T-cell (primary cell): ENCODE results near the gene ZNF708. TPM values are rescaled to one million over a fixed set of nuclear protein-coding genes. Genes with fewer than 3 reads are reported as not detected.

Experiments
- ATAC-seq, 4 experiments: fragments of 200-7000 bp in 3 of 4; fragments of 150-1000 bp in 1 of 4; cut with Tn5 transposase; replicated peaks in 1 of 4; 1 replicate in 3 of 4; 2 replicates in 1 of 4; pipeline ENCODE4 v1.10.0; 2021; ENCODE audit warnings: moderate library complexity in 3 of 4, mild to moderate bottlenecking in 2 of 4, moderate number of reproducible peaks in 1 of 4
- CTCF ChIA-PET, 2 donors: fragments of 300-600 bp; sonication (Branson Sonifier 250); formaldehyde crosslinking; loops; one replicate each; lab custom pipeline; 2022; ENCODE audit warnings: antibody characterized with exemption in 2 of 2; lab: Charles Lee
- POLR2A ChIA-PET, 2 donors: fragments of 300-600 bp; sonication (Branson Sonifier 250); formaldehyde crosslinking; loops; one replicate each; lab custom pipeline; 2022; ENCODE audit warnings: antibody characterized with exemption in 2 of 2; lab: Charles Lee
- DNase-seq, 35 experiments: peaks; one replicate each; pipeline versions ENCODE4 v3.0.0 to v3.0.0-alpha.2; 2013 to 2023
- H3K27ac ChIP-seq: one replicate; pipeline ENCODE4 v1.5.1; 2013; ENCODE audit warnings: low read length
- H3K27me3 ChIP-seq, 2 experiments: replicated peaks in 1 of 2; 1 replicate in 1 of 2; 2 replicates in 1 of 2; pipeline versions ENCODE4 v1.6.1 to v1.7.0; 2013; ENCODE audit warnings: low read length in 1 of 2, mixed read lengths in 1 of 2; ENCODE audit not compliant: control insufficient read depth in 2 of 2, insufficient read depth in 2 of 2; ENCODE audit errors: extremely low read depth in 1 of 2
- H3K36me3 ChIP-seq, 2 donors: 1 replicate in 1 of 2; 2 replicates in 1 of 2; pipeline versions ENCODE4 v1.6.1 to v1.7.0; 2013; ENCODE audit warnings: low read length in 1 of 2; ENCODE audit not compliant: control insufficient read depth in 2 of 2, insufficient read depth in 1 of 2; ENCODE audit errors: extremely low read depth in 1 of 2
- H3K4me1 ChIP-seq, 2 experiments: 1 replicate in 1 of 2; 2 replicates in 1 of 2; pipeline versions ENCODE4 v1.6.1 to v1.7.0; 2013; ENCODE audit warnings: low read length in 2 of 2, mixed read lengths in 1 of 2; ENCODE audit not compliant: insufficient read depth in 2 of 2, control insufficient read depth in 1 of 2; ENCODE audit errors: extremely low read depth in 1 of 2
- H3K4me3 ChIP-seq, 2 donors: 1 replicate in 1 of 2; 2 replicates in 1 of 2; pipeline versions ENCODE4 v1.5.1 to v1.7.0; 2013; ENCODE audit warnings: mild to moderate bottlenecking in 2 of 2, low read length in 1 of 2, moderate library complexity in 1 of 2; ENCODE audit not compliant: control insufficient read depth in 1 of 2; ENCODE audit errors: extremely low read depth in 1 of 2
- H3K9me3 ChIP-seq: 2 replicates; pipeline ENCODE4 v1.7.0; 2013
- H3K27ac Mint-ChIP-seq, 2 donors: one replicate each; pipeline ENCODE4 v1.8.0; 2020 to 2021; ENCODE audit warnings: mild to moderate bottlenecking in 2 of 2, mixed read lengths in 2 of 2
- H3K27me3 Mint-ChIP-seq, 2 donors: one replicate each; pipeline ENCODE4 v1.8.0; 2021 to 2022; ENCODE audit warnings: mixed read lengths in 2 of 2
- H3K36me3 Mint-ChIP-seq: one replicate; pipeline ENCODE4 v1.8.0; 2021; ENCODE audit warnings: mixed read lengths
- H3K4me1 Mint-ChIP-seq, 3 donors: one replicate each; pipeline ENCODE4 v1.8.0; 2020 to 2022; ENCODE audit warnings: mixed read lengths in 3 of 3, mild to moderate bottlenecking in 1 of 3
- H3K4me3 Mint-ChIP-seq, 3 donors: one replicate each; pipeline ENCODE4 v1.8.0; 2020 to 2022; ENCODE audit warnings: mild to moderate bottlenecking in 3 of 3, mixed read lengths in 3 of 3, moderate library complexity in 3 of 3
- H3K9me3 Mint-ChIP-seq, 3 donors: one replicate each; pipeline ENCODE4 v1.8.0; 2020 to 2022; ENCODE audit warnings: mixed read lengths in 3 of 3
- WGBS: methylation state at CpG from one replicate; pipeline ENCODE4 v1.1.5; 2013; ENCODE audit warnings: missing lambda C conversion rate; ENCODE audit not compliant: insufficient coverage; 5-methylcytosine and 5-hydroxymethylcytosine counted together
- total RNA-seq, 35 experiments: library from RNA in 6 of 35; stranded (reverse) in 6 of 35; fragments of 120-200 nt in 1 of 35; gene quantifications; one replicate each; pipeline versions ENCODE4 v1.2.1 to v1.2.4 and lab custom pipeline; 2013 to 2026

The ZNF708 gene
- total RNA-seq, 5 donors from 2014 or later (not counting 1 experiment from before 2014, with no cell fraction given): 17.5 to 41.1 (median 33.1) TPM

DNA sequence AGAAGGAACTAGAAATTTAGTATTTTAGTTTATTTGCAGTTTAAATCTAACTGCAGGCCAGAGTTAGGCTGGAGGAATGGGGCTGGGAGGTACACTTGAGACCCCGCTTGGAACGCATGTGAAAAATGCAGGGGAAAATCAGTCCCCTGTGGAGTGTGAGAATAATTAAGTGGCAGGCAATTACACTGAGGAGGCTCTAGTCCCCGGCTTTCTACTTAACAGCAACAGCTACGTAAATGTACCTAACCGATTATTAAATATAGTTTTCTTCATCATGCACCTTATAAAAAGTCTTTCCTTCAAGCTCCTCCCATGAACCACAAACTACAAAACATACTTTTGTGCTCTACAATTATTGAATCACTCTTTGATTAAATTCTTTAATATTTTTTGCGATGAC, 804 bp downstream of the ZNF708 start:
- Histone ChIP-seq H3K9me3 (no peaks in the 10 kb centered on the region), H3K27ac (peak overlapping the region; percentile 97), H3K4me1 (peaks cover 13 to 26% of the 10 kb centered on the region in 2 experiments), H3K27me3 (no peaks in the 10 kb centered on the region), H3K4me3 (peak overlapping the region; percentile 73 to 98), H3K36me3 (peaks cover 4 to 7% of the 10 kb centered on the region in 2 donors)
- Mint-ChIP-seq H3K27ac (peak overlapping the region; percentile 99 to 100), H3K9me3 (peaks cover 0 to 13% (median 6%) of the 10 kb centered on the region in 3 donors), H3K27me3 (no peaks in the 10 kb centered on the region), H3K4me3 (peak overlapping the region; percentile 98 to 99 (median 99)), H3K36me3 (peaks cover 32% of the 10 kb centered on the region), H3K4me1 (peaks cover 49 to 57% (median 50%) of the 10 kb centered on the region in 3 donors)
- DNase-seq (peak in 2 of 35 experiments; percentile 3 to 29), ATAC-seq (peak in 2 of 4 experiments; percentile 13 to 39)
- ChIA-PET POLR2A (interaction anchor here in 1 of 2 donors (0.7 to 2.0 kb wide), 4 partner anchors 16 to 405 kb away, joined by 3 to 14 read pairs (median 4); partner anchors contain the start of genes ZNF493 and ZNF85), CTCF (interaction anchor here in 1 of 2 donors (1.1 to 1.5 kb wide), 3 partner anchors 31 to 186 kb away, joined by 3 to 6 read pairs (median 6); partner anchors contain the start of genes ZNF431 and ZNF738)
- no CpG with 5 or more reads among the region's 6 CpGs for WGBS

DNA sequence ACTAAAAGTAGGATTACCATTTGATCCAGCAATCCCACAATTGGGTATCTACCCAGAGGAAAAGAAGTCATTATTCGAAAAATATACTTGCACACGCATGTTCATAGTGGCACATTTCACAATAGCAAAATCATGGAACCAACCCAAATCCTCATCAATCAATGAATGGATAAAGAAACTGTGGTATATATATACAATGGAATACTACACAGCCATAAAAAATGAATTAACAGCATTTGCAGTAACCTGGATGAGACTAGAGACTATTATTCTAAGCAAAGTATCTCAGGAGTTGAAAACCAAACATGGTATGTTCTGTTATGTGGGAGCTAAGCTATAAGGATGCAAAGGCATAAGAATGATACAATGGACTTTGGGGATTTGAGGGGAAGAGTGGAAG, 3.0 kb downstream of the ZNF708 start:
- no CpG with 5 or more reads among the region's 2 CpGs for WGBS
- peak overlapping the region in 1 of 2 donors; percentile 22 for H3K27ac Mint-ChIP-seq
- H3K36me3 ChIP-seq: peaks cover 4 to 7% of the 10 kb centered on the region in 2 donors
- no peak overlapping the region for H3K27ac ChIP-seq
- H3K4me3 ChIP-seq: no peak overlapping the region
- ChIA-PET CTCF (no interaction called here), POLR2A (no interaction called here)
- ATAC-seq (no peak), DNase-seq (no peak)
- no peaks in the 10 kb centered on the region for H3K27me3 ChIP-seq
- no peaks in the 10 kb centered on the region for H3K27me3 Mint-ChIP-seq
- peaks cover 15 to 39% of the 10 kb centered on the region in 2 experiments for H3K4me1 ChIP-seq
- H3K4me1 Mint-ChIP-seq: peaks cover 71 to 79% (median 72%) of the 10 kb centered on the region in 3 donors
- H3K4me3 Mint-ChIP-seq: peak overlapping the region; percentile 22 to 98 (median 60)
- H3K36me3 Mint-ChIP-seq: peaks cover 52% of the 10 kb centered on the region
- H3K9me3 Mint-ChIP-seq: peaks cover 0 to 17% (median 6%) of the 10 kb centered on the region in 3 donors
- no peaks in the 10 kb centered on the region for H3K9me3 ChIP-seq

DNA sequence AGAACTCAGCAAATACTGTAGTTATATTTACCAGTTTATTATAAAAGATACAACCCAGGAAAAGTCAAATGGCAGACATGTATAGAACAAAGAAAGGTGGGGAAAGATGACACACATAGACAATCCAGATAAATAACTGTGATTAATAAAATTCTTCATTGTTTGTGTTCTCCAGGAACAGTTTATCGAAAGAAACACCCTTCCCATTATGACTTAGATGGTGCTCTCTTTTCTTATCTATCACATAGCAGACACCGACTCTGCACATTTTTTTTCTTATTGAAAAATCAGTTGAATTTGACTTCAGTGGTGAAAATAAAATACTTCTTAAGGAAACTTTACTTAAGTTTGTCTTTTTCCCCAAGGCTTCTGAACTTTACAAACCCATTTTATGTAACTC, 6.2 kb downstream of the ZNF708 start:
- peaks cover 74 to 91% (median 85%) of the 10 kb centered on the region in 3 donors for H3K4me1 Mint-ChIP-seq
- H3K36me3 Mint-ChIP-seq: peaks cover 67% of the 10 kb centered on the region
- H3K27me3 Mint-ChIP-seq: no peaks in the 10 kb centered on the region
- no CpG with 5 or more reads among the region's 2 CpGs for WGBS
- Histone ChIP-seq H3K9me3 (no peaks in the 10 kb centered on the region), H3K36me3 (peaks cover 4 to 9% of the 10 kb centered on the region in 2 donors), H3K4me3 (no peak overlapping the region), H3K4me1 (peaks cover 9 to 36% of the 10 kb centered on the region in 2 experiments), H3K27me3 (no peaks in the 10 kb centered on the region), H3K27ac (no peak overlapping the region)
- H3K4me3 Mint-ChIP-seq: peak overlapping the region in 1 of 3 donors; percentile 14
- ChIA-PET POLR2A (no interaction called here), CTCF (no interaction called here)
- ATAC-seq: no peak
- H3K27ac Mint-ChIP-seq: no peak overlapping the region
- peaks cover 0 to 17% (median 6%) of the 10 kb centered on the region in 3 donors for H3K9me3 Mint-ChIP-seq
- no peak for DNase-seq

GRCh38 chr19:21322528-21322927, 6.7 kb downstream of the ZNF708 start:
- Histone ChIP-seq H3K4me1 (peaks cover 5 to 32% of the 10 kb centered on the region in 2 experiments), H3K27me3 (no peaks in the 10 kb centered on the region), H3K36me3 (peaks cover 4 to 9% of the 10 kb centered on the region in 2 donors), H3K4me3 (no peak overlapping the region), H3K27ac (no peak overlapping the region), H3K9me3 (no peaks in the 10 kb centered on the region)
- ATAC-seq: no peak
- H3K4me3 Mint-ChIP-seq: peak overlapping the region in 1 of 3 donors; percentile 14
- no peak for DNase-seq
- no peaks in the 10 kb centered on the region for H3K27me3 Mint-ChIP-seq
- WGBS: 100% methylated on average over 8 of the region's 8 CpGs
- peaks cover 0 to 17% (median 6%) of the 10 kb centered on the region in 3 donors for H3K9me3 Mint-ChIP-seq
- POLR2A ChIA-PET: no interaction called here
- CTCF ChIA-PET: no interaction called here
- peaks cover 67% of the 10 kb centered on the region for H3K36me3 Mint-ChIP-seq
- peaks cover 74 to 91% (median 85%) of the 10 kb centered on the region in 3 donors for H3K4me1 Mint-ChIP-seq
- no peak overlapping the region for H3K27ac Mint-ChIP-seq

DNA sequence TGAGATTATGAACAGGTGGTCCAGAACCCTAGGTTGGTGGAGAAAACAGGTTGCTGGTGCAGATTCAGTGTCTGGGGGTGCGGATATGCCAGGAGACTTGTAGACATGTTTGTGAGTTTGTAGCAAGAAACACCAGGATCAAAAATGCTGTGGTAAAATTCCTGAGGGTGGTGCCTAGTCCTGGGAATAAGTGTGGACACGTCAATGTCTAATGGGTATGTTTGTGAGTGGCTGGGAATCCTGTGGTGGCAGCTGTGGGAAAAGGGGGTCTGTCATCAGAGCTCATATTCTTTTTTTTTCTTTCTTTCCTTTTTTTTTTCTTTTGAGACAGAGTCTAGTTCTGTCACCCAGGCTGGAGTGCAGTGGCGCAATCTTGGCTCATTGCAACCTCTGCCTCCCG, 7.2 kb downstream of the ZNF708 start:
- H3K36me3 ChIP-seq: peaks cover 4 to 9% of the 10 kb centered on the region in 2 donors

DNA sequence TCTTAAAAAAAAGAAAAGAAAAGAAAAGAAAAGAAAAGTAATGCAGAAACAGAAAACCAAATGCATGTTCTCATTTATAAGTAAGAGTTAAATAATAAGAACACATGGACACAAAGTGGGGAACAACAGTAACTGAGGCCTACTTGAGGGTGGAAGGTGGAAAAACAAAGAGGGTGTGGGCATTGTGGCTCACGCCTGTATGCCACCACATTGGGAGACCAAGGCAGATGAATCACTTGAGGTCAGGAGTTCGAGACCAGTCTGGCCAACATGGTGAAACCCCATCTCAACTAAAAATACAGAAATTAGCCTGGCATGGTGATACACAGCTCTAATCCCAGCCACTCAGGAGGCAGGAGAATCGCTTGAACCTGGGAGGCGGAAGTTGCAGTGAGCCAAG, 8.1 kb downstream of the ZNF708 start:
- H3K27me3 Mint-ChIP-seq: no peaks in the 10 kb centered on the region
- Histone ChIP-seq H3K9me3 (no peaks in the 10 kb centered on the region), H3K4me1 (peaks cover 4 to 27% of the 10 kb centered on the region in 2 experiments), H3K27me3 (no peaks in the 10 kb centered on the region), H3K36me3 (peaks cover 4% of the 10 kb centered on the region in 2 donors), H3K4me3 (no peak overlapping the region), H3K27ac (no peak overlapping the region)
- DNase-seq (no peak), ATAC-seq (no peak)
- ChIA-PET CTCF (no interaction called here), POLR2A (interaction anchor here in 1 of 2 donors (0.7 kb wide), 1 partner anchor 447 kb away, joined by 4 read pairs; no protein-coding TSS in a partner anchor)
- peaks cover 0 to 12% (median 2%) of the 10 kb centered on the region in 3 donors for H3K9me3 Mint-ChIP-seq
- H3K36me3 Mint-ChIP-seq: peaks cover 60% of the 10 kb centered on the region
- peak overlapping the region in 1 of 3 donors; percentile 34 for H3K4me3 Mint-ChIP-seq
- H3K4me1 Mint-ChIP-seq: peaks cover 72 to 86% (median 83%) of the 10 kb centered on the region in 3 donors
- WGBS: 71% methylated on average over 4 of the region's 4 CpGs
- peak overlapping the region in 1 of 2 donors; percentile 19 for H3K27ac Mint-ChIP-seq

More for the DNA sequence above, 7.2 kb downstream of the ZNF708 start:
- ChIA-PET CTCF (interaction anchor here in 1 of 2 donors (0.6 kb wide), 1 partner anchor 505 kb away, joined by 4 read pairs; no protein-coding TSS in a partner anchor), POLR2A (no interaction called here)
- Histone ChIP-seq H3K9me3 (no peaks in the 10 kb centered on the region), H3K27me3 (no peaks in the 10 kb centered on the region), H3K27ac (no peak overlapping the region), H3K4me1 (peaks cover 5 to 30% of the 10 kb centered on the region in 2 experiments), H3K4me3 (no peak overlapping the region)
- Mint-ChIP-seq H3K4me1 (peaks cover 75 to 91% (median 85%) of the 10 kb centered on the region in 3 donors), H3K27me3 (no peaks in the 10 kb centered on the region), H3K4me3 (peak overlapping the region in 1 of 3 donors; percentile 18), H3K9me3 (peaks cover 0 to 17% (median 6%) of the 10 kb centered on the region in 3 donors), H3K27ac (peak overlapping the region in 1 of 2 donors; percentile 7), H3K36me3 (peaks cover 68% of the 10 kb centered on the region)
- ATAC-seq (no peak), DNase-seq (no peak)
- WGBS: 94% methylated on average over 2 of the region's 4 CpGs
